HFFc6 (cell line): ENCODE measurements around the gene PDGFRB. TPM values are rescaled to one million over a fixed set of nuclear protein-coding genes. Genes with fewer than 3 reads are reported as not detected.

Source experiments
- DNase-seq: peaks from one replicate; pipeline ENCODE4 v3.0.0-alpha.2; 2018
- H3K27ac Mint-ChIP-seq: 2 replicates; pipeline ENCODE4 v1.8.0; 2020; ENCODE audit warnings: mild to moderate bottlenecking, mixed read lengths
- H3K27me3 Mint-ChIP-seq: 2 replicates; pipeline ENCODE4 v1.8.0; 2021; ENCODE audit warnings: mild to moderate bottlenecking, moderate library complexity, mixed read lengths; ENCODE audit not compliant: insufficient read depth
- H3K36me3 Mint-ChIP-seq: 2 replicates; pipeline ENCODE4 v1.8.0; 2021; ENCODE audit warnings: low read depth, mixed read lengths
- H3K4me1 Mint-ChIP-seq: 2 replicates; pipeline ENCODE4 v1.8.0; 2020; ENCODE audit warnings: low read depth, mixed read lengths
- H3K4me3 Mint-ChIP-seq: 2 replicates; pipeline ENCODE4 v1.8.0; 2020; ENCODE audit warnings: mild to moderate bottlenecking, moderate library complexity, mixed read lengths
- H3K9me3 Mint-ChIP-seq: 2 replicates; pipeline ENCODE4 v1.8.0; 2020; ENCODE audit warnings: mild to moderate bottlenecking, mixed read lengths
- CTCF ChIP-seq: fragments of 200-600 bp; sonication (generic); IDR thresholded peaks from 2 replicates; pipeline ENCODE4 v1.5.0; 2021; ENCODE audit warnings: antibody characterized with exemption, mild to moderate bottlenecking
- total RNA-seq, 6 experiments: library from RNA; stranded (reverse); fragmentation: NEBNext Ultra II Directional; extraction: Animal tissue kit (Norgen Biotek cat#: 25700); gene quantifications; 2 replicates in 1 of 6; 3 replicates in 5 of 6; pipeline ENCODE4 v1.2.3, GENCODE V29; 2021

Gene PDGFRB
- total RNA-seq, 6 experiments from 2014 or later, result 137 to 208 (median 180) TPM

DNA sequence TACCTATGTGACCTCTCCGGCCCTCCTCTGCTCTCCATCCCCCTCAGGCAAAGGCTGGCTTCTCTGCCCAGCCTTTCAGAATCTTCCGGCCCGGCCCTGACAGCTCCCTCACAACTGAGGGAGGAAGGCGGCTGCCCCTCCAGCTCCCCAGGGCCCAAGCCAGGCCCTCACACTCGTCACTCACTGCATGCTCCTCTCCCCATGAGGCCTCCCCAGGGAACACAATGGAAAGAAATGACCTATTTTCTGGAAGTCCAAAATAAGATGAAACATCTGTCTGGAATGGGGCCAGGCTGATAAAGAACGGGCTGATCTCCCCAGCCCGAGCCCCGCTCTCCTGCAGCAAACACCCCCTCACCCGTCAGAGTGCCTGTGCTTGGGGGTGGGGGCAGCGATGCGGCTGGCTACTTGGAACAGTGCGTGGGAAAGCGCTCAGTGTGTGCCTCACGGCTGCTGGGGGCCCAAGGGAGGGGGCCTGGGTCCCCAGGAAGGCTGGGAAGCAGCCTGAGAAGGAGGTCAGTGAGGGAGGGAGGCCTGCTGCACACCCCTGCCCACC is 11.3 kb downstream of the PDGFRB start:
- no peaks in the 10 kb centered on the region for H3K9me3 Mint-ChIP-seq
- peaks cover 35% of the 10 kb centered on the region for H3K36me3 Mint-ChIP-seq
- peak overlapping the region; percentile 85 for H3K4me3 Mint-ChIP-seq
- peaks cover 95% of the 10 kb centered on the region for H3K4me1 Mint-ChIP-seq
- DNase-seq, result peak; percentile 27
- H3K27me3 Mint-ChIP-seq, result peaks cover 10% of the 10 kb centered on the region
- peak overlapping the region; percentile 99 for H3K27ac Mint-ChIP-seq
- TF ChIP-seq CTCF, result no peak

- H3K27me3 Mint-ChIP-seq, result peaks cover 12% of the 10 kb centered on the region
- peaks cover 95% of the 10 kb centered on the region for H3K4me1 Mint-ChIP-seq
- TF ChIP-seq CTCF, result no peak
- DNase-seq, result peak; percentile 93
- H3K36me3 Mint-ChIP-seq, result peaks cover 33% of the 10 kb centered on the region
- no peaks in the 10 kb centered on the region for H3K9me3 Mint-ChIP-seq
- peak overlapping the region; percentile 85 for H3K4me3 Mint-ChIP-seq
- peak overlapping the region; percentile 99 for H3K27ac Mint-ChIP-seq
These were observed 12.0 kb downstream of the PDGFRB start for GRCh38 chr5:150143350-150144245.

- Mint-ChIP-seq H3K9me3 (no peaks in the 10 kb centered on the region), H3K4me1 (peaks cover 95% of the 10 kb centered on the region), H3K4me3 (peak overlapping the region; percentile 85), H3K27ac (peak overlapping the region; percentile 99), H3K27me3 (peaks cover 10% of the 10 kb centered on the region), H3K36me3 (peaks cover 29% of the 10 kb centered on the region)
- DNase-seq, result peak; percentile 95
- TF ChIP-seq CTCF, result no peak
These were observed 12.7 kb downstream of the PDGFRB start for GRCh38 chr5:150142959-150143349.

DNA sequence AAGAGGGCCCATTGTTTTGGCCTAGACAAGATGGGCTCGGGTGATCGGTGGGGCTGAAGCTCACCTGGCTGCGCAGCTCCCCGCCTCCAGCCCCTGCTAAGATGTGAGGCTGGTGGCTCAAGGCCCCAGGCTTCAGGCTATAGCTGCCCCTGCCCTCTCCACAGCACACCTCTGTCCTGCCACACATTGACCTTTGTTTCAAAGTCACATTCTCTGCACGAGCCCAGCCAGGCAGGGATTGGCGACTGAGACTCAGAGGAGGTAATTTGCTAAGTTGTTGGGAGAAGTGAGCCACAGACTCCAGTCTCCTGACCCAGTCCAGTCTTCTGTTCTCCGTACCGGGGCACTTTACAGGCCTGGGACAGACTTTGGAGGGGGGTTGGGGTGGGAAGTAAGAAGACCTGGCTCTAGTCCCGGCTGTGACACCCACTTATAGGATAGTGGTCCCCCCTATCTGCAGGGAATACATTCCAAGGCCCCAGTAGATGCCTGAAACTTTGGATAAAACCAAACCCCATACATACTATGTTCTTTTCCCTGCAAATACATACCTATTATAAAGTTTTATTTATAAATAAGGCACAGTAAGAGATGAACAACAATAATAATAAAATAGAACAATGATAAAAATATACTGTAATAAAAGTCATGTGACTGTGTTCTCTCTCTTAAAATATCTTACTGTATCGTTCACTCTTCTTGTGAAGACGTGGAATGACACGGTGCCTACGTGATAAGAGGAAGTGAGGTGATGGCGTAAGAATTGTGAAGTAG is 13.3 kb downstream of the PDGFRB start:
- Mint-ChIP-seq H3K9me3 (no peaks in the 10 kb centered on the region), H3K27me3 (peaks cover 10% of the 10 kb centered on the region), H3K4me1 (peaks cover 95% of the 10 kb centered on the region), H3K27ac (peak overlapping the region; percentile 99), H3K36me3 (peaks cover 33% of the 10 kb centered on the region), H3K4me3 (peak overlapping the region; percentile 85)
- DNase-seq, result no peak
- no peak for TF ChIP-seq CTCF

GRCh38 chr5:150141544-150142184 is 14.0 kb downstream of the PDGFRB start:
- H3K27ac Mint-ChIP-seq, result peak overlapping the region; percentile 99
- H3K4me3 Mint-ChIP-seq, result peak overlapping the region; percentile 63
- H3K27me3 Mint-ChIP-seq, result peaks cover 12% of the 10 kb centered on the region
- H3K36me3 Mint-ChIP-seq, result peaks cover 34% of the 10 kb centered on the region
- no peak for TF ChIP-seq CTCF
- DNase-seq, result peak; percentile 84
- peaks cover 98% of the 10 kb centered on the region for H3K4me1 Mint-ChIP-seq
- H3K9me3 Mint-ChIP-seq, result no peaks in the 10 kb centered on the region
